K562 (cell line): ENCODE results near the gene JPT2. TPM values are rescaled to one million over a fixed set of nuclear protein-coding genes. Genes with fewer than 3 reads are reported as not detected.

ENCODE experiments used
- ATAC-seq: fragments of 200-7000 bp; cut with Tn5 transposase; 3 replicates; pipeline ENCODE4 v1.9.1; 2020; ENCODE audit warnings: moderate library complexity
- BruUV-seq: library from RNA; stranded (reverse); fragments of 400-500 nt; replicated peaks from 2 replicates; lab custom pipeline; 2021; lab: Mats Ljungman, UMichigan
- CTCF ChIA-PET: fragments of 300-600 bp; formaldehyde crosslinking; extraction: SDS; loops from one replicate; lab custom pipeline; 2021; ENCODE audit warnings: low intra/inter-chr PET ratio; lab: Yijun Ruan, JAX
- POLR2A ChIA-PET: fragments of 300-600, 350-650 bp; sonication (Branson Sonifier 250); formaldehyde crosslinking; extraction: SDS; loops from one replicate; lab custom pipeline; 2021; ENCODE audit warnings: antibody characterized with exemption, inconsistent platforms; lab: Yijun Ruan, JAX
- DNase-seq, 4 experiments: peaks; one replicate each; pipeline versions ENCODE4 v3.0.0 to v3.0.0-alpha.2; 2011 to 2018; ENCODE audit warnings: low spot score in 3 of 4, mixed read lengths in 3 of 4; ENCODE audit errors: extremely low read depth in 1 of 4
- FAIRE-seq: peaks from 2 replicates; lab custom pipeline; 2011; peaks lifted over from hg19 to GRCh38; lab: Jason Lieb, UNC
- H2AFZ ChIP-seq: 2 replicates; pipeline ENCODE4 v1.6.0; 2011; ENCODE audit warnings: low read depth, low read length, control low read depth, inconsistent platforms
- H3K27ac ChIP-seq: fragments of 200-600 bp; 3 replicates; pipeline ENCODE4 v1.8.0; 2011; ENCODE audit warnings: low read depth, mild to moderate bottlenecking, control low read depth, inconsistent platforms, low read length, moderate library complexity, mixed read lengths; ENCODE audit errors: extremely low read depth
- H3K27me3 ChIP-seq, 2 experiments: fragments of 300-600 bp in 1 of 2; 2 replicates in 1 of 2; 3 replicates in 1 of 2; pipeline versions ENCODE4 v1.6.0 to v1.8.0; 2011; ENCODE audit warnings: inconsistent platforms in 2 of 2, low read length in 2 of 2, mild to moderate bottlenecking in 1 of 2, mixed read lengths in 1 of 2, moderate library complexity in 1 of 2; ENCODE audit not compliant: control insufficient read depth in 2 of 2, insufficient read depth in 2 of 2
- H3K36me3 ChIP-seq: fragments of 300-600 bp; 3 replicates; pipeline ENCODE4 v1.8.0; 2011; ENCODE audit warnings: mild to moderate bottlenecking, low read length, inconsistent platforms; ENCODE audit not compliant: control insufficient read depth, insufficient read depth
- H3K4me1 ChIP-seq, 2 experiments: fragments of 200-600 bp in 1 of 2; replicated peaks in 1 of 2; 2 replicates in 1 of 2; 3 replicates in 1 of 2; pipeline versions ENCODE4 v1.5.1 to v1.8.0; 2011; ENCODE audit warnings: inconsistent platforms in 2 of 2, low read length in 2 of 2, mild to moderate bottlenecking in 1 of 2, mixed read lengths in 1 of 2, moderate library complexity in 1 of 2; ENCODE audit not compliant: control insufficient read depth in 2 of 2, insufficient read depth in 2 of 2
- H3K4me2 ChIP-seq: 2 replicates; pipeline ENCODE4 v1.6.1; 2011; ENCODE audit warnings: low read length, control low read depth, inconsistent platforms, mixed read lengths; ENCODE audit not compliant: insufficient read depth
- H3K4me3 ChIP-seq: fragments of 200-600 bp; sonication (generic), shearing (Covaris generic); 2 replicates; pipeline ENCODE4 v1.5.1; 2016; ENCODE audit warnings: control low read depth, inconsistent platforms
- H3K79me2 ChIP-seq: fragments of 200-600 bp; 3 replicates; pipeline ENCODE4 v1.8.0; 2011; ENCODE audit warnings: low read length, inconsistent platforms; ENCODE audit not compliant: control insufficient read depth, insufficient read depth
- H3K9ac ChIP-seq, 2 experiments: 2 replicates each; pipeline versions ENCODE4 v1.6.0 to v1.6.1; 2011; ENCODE audit warnings: low read depth in 2 of 2, low read length in 2 of 2, control low read depth in 1 of 2, inconsistent platforms in 1 of 2, mild to moderate bottlenecking in 1 of 2, mixed read lengths in 1 of 2; ENCODE audit not compliant: insufficient read depth in 1 of 2
- H3K9me1 ChIP-seq: one replicate; pipeline ENCODE4 v1.6.0; 2011; ENCODE audit warnings: inconsistent platforms, mild to moderate bottlenecking, low read length, moderate library complexity; ENCODE audit not compliant: control insufficient read depth, insufficient read depth
- H3K9me3 ChIP-seq: replicated peaks from 2 replicates; pipeline ENCODE4 v1.5.1; 2011; ENCODE audit warnings: low read depth, low read length, inconsistent platforms; ENCODE audit not compliant: control insufficient read depth, insufficient read depth
- H4K20me1 ChIP-seq: replicated peaks from 2 replicates; pipeline ENCODE4 v1.6.1; 2011; ENCODE audit warnings: low read length, inconsistent platforms, mixed read lengths; ENCODE audit not compliant: control insufficient read depth, insufficient read depth
- ARHGAP35 ChIP-seq: fragments of 450-650 bp; IDR thresholded peaks from 2 replicates; pipeline ENCODE4 v1.6.1; 2018; ENCODE audit not compliant: partially characterized antibody
- ARID2 ChIP-seq: fragments of 450-650 bp; IDR thresholded peaks from 2 replicates; pipeline ENCODE4 v1.6.1; 2017; ENCODE audit warnings: antibody characterized with exemption, mild to moderate bottlenecking
- CBFB ChIP-seq: sonication (generic); formaldehyde crosslinking; IDR thresholded peaks from 2 replicates; pipeline ENCODE4 v1.4.0; 2020; ENCODE audit warnings: mild to moderate bottlenecking, missing genetic modification reagents
- CBX8 ChIP-seq: fragments of 200-600 bp; sonication (generic); IDR thresholded peaks from 2 replicates; pipeline ENCODE4 v1.6.1; 2012; ENCODE audit warnings: borderline replicate concordance, mixed run types, low read depth, mild to moderate bottlenecking, moderate library complexity, mixed read lengths, low read length, control low read depth, inconsistent platforms; ENCODE audit not compliant: poor library complexity, severe bottlenecking; ENCODE audit errors: extremely low read depth
- CTCF ChIP-seq, 3 experiments: IDR thresholded peaks in 2 of 3; conservative IDR thresholded peaks in 1 of 3; 2 replicates each; pipeline ENCODE4 v1.5.1; 2011 to 2012; ENCODE audit warnings: low read length in 3 of 3, mild to moderate bottlenecking in 3 of 3, control low read depth in 2 of 3, improper control_type of control experiment in 1 of 3, inconsistent platforms in 1 of 3, low read depth in 1 of 3, mixed read lengths in 1 of 3, moderate library complexity in 1 of 3; ENCODE audit not compliant: insufficient read depth in 2 of 3
- ETV1 ChIP-seq: fragments of 450-650 bp; conservative IDR thresholded peaks from 2 replicates; pipeline ENCODE4 v1.6.1; 2016; ENCODE audit warnings: missing genetic modification characterization, control low read depth, low read depth, missing compliant biosample characterization
- HIVEP1 ChIP-seq: fragments of 250-450 bp; sonication (Bioruptor Pico); IDR thresholded peaks from 2 replicates; pipeline ENCODE4 v1.4.0; 2020; ENCODE audit warnings: mild to moderate bottlenecking
- PBX2 ChIP-seq, 2 experiments: IDR thresholded peaks in 1 of 2; conservative IDR thresholded peaks in 1 of 2; 2 replicates each; pipeline ENCODE4 v1.6.1; 2016; ENCODE audit warnings: low read depth in 2 of 2, mild to moderate bottlenecking in 1 of 2, missing compliant biosample characterization in 1 of 2, missing genetic modification characterization in 1 of 2, moderate library complexity in 1 of 2
- POLR2AphosphoS2 ChIP-seq: IDR thresholded peaks from 2 replicates; pipeline ENCODE4 v1.6.1; 2012; ENCODE audit warnings: low read length, improper control_type of control experiment
- TAF7 ChIP-seq: fragments of 450-650 bp; IDR thresholded peaks from 2 replicates; pipeline ENCODE4 v1.6.1; 2016; ENCODE audit warnings: missing genetic modification characterization, missing compliant biosample characterization
- ZKSCAN8 ChIP-seq: fragments of 200-800 bp; sonication (Bioruptor generic); IDR thresholded peaks from 2 replicates; pipeline ENCODE4 v1.6.1; 2016; ENCODE audit warnings: missing genetic modification characterization, missing compliant biosample characterization
- WGBS: fragments of 100-300 bp; shearing (Covaris generic); methylation state at CpG from one replicate; pipeline ENCODE4 v1.1.6; 2016; ENCODE audit warnings: low coverage, mixed read lengths; ENCODE audit not compliant: insufficient coverage; ENCODE audit errors: missing lambda C conversion rate; 5-methylcytosine and 5-hydroxymethylcytosine counted together
- in situ Hi-C: fragments of 300-500 bp; cut with MboI; formaldehyde crosslinking; loops from 4 replicates; pipeline ENCODE4 v1.15.0; 2018; ENCODE audit warnings: inconsistent platforms, mixed read lengths
- intact Hi-C: fragments of 100-400 bp; cut with micrococcal nuclease; formaldehyde crosslinking; loops from 2 replicates; pipeline ENCODE4 v1.14.2; 2022
- polyA plus RNA-seq, 8 experiments: library from polyadenylated mRNA; depleted of rRNA in 4 of 8; stranded (reverse) in 5 of 8; unstranded in 3 of 8; fragments of >200 nt; fragmentation: Nextera tagmentation in 2 of 8; fragmentation: Illumina TruSeq in 1 of 8; extraction: Ambion mirVana in 2 of 8; extraction: Trizol in 1 of 8; gene quantifications; 2 replicates each; pipeline versions ENCODE4 v1.2.1 to v1.2.3, GENCODE V29; 2011 to 2014; ENCODE audit warnings: inconsistent platforms in 1 of 8, missing spikeins in 1 of 8
- total RNA-seq, 7 experiments: library from RNA; depleted of rRNA in 6 of 7; stranded (reverse); fragments of >200 nt in 6 of 7; fragmentation: Illumina TruSeq in 2 of 7; extraction: Trizol in 2 of 7; gene quantifications; 2 replicates each; pipeline versions ENCODE4 v1.2.1 to v1.2.3, GENCODE V29; 2011 to 2021; ENCODE audit warnings: low replicate concordance in 1 of 7

The JPT2 gene
- total and polyA plus RNA-seq, 9 of the 15 experiments (the other 6 are each of a cell fraction or from before 2014, with no cell fraction given) = 25.5 to 133 (median 106) TPM

- CTCF ChIA-PET = no interaction called here
- no peak overlapping the region for H3K4me3 ChIP-seq
- TF ChIP-seq CTCF (IDR thresholded peaks at IDR 0.05 in 2 of 3, conservative IDR thresholded peaks at IDR 0.05 in 1 of 3; ENCODE audit: insufficient read depth in 2 of 3, low read depth in 1 of 3, low read length in 3 of 3) (peak in 1 of 3 experiments; percentile 5; a peak in 1 of 6 replicates), CBX8 (no peak)
- H3K9me3 ChIP-seq = no peaks in the 10 kb centered on the region
- H2AFZ ChIP-seq = no peak overlapping the region
- H3K36me3 ChIP-seq = peaks cover 94% of the 10 kb centered on the region
- intact Hi-C loops = no loop called here
- no TSS peak for BruUV-seq
- no peaks in the 10 kb centered on the region for H4K20me1 ChIP-seq
- WGBS = 89% methylated on average over 6 of the region's 8 CpGs
- no peak overlapping the region for H3K9ac ChIP-seq
- no peaks in the 10 kb centered on the region for H3K4me1 ChIP-seq
- FAIRE-seq (no peak), ATAC-seq (no peak), DNase-seq (no peak)
- no peak overlapping the region for H3K27ac ChIP-seq
- in situ Hi-C loops = no loop called here
- POLR2A ChIA-PET = interaction anchor here (0.5 to 3.6 kb wide), 2 partner anchors 10 to 189 kb away, joined by 3 to 18 read pairs; partner anchors contain the start of gene JPT2
- no peaks in the 10 kb centered on the region for H3K79me2 ChIP-seq
- no peaks in the 10 kb centered on the region for H3K27me3 ChIP-seq
- no peak overlapping the region for H3K4me2 ChIP-seq
- H3K9me1 ChIP-seq = no peaks in the 10 kb centered on the region
Measured at GRCh38 chr16:1667271-1667670, 10.8 kb upstream of the JPT2 start.

GRCh38 chr16:1667916-1668315 is 10.2 kb upstream of the JPT2 start:
- no peak for DNase-seq
- no peak for ATAC-seq
- H3K36me3 ChIP-seq = peaks cover 94% of the 10 kb centered on the region
- no peak for TF ChIP-seq POLR2AphosphoS2
- no peak for TF ChIP-seq ARID2
- TF ChIP-seq PBX2 (CRISPR knock-in tag; IDR thresholded peaks at IDR 0.05; ENCODE audit: low read depth) = no peak
- TF ChIP-seq PBX2 (tag; conservative IDR thresholded peaks at IDR 0.05; ENCODE audit: low read depth) = no peak
- no peak for TF ChIP-seq HIVEP1
- no peak for TF ChIP-seq ETV1 (tag)
- no peak for TF ChIP-seq TAF7 (tag)
- no peak for TF ChIP-seq CBFB (CRISPR knock-in tag)
- no peak for TF ChIP-seq ZKSCAN8 (CRISPR knock-in tag)
- TF ChIP-seq ARHGAP35 = no peak

More at GRCh38 chr16:1667916-1668315, 10.2 kb upstream of the JPT2 start:
- Histone ChIP-seq H3K79me2 (no peaks in the 10 kb centered on the region), H2AFZ (no peak overlapping the region), H4K20me1 (no peaks in the 10 kb centered on the region), H3K4me3 (no peak overlapping the region), H3K9me1 (no peaks in the 10 kb centered on the region), H3K9ac (no peak overlapping the region), H3K4me1 (no peaks in the 10 kb centered on the region), H3K9me3 (no peaks in the 10 kb centered on the region), H3K27me3 (no peaks in the 10 kb centered on the region), H3K4me2 (no peak overlapping the region), H3K27ac (no peak overlapping the region)
- 93% methylated on average over 11 of the region's 14 CpGs for WGBS
- CTCF ChIA-PET = no interaction called here
- no peak for FAIRE-seq
- no TSS peak for BruUV-seq
- intact Hi-C loops = no loop called here
- in situ Hi-C loops = no loop called here
- POLR2A ChIA-PET = interaction anchor here (3.6 kb wide), 1 partner anchor 10 kb away, joined by 18 read pairs; the partner anchor contains the start of gene JPT2
